Osteoblast (primary cell): ENCODE results near the gene RNF138. TPM values are rescaled to one million over a fixed set of nuclear protein-coding genes. Genes with fewer than 3 reads are reported as not detected.

Experiments
- DNase-seq: peaks from one replicate; pipeline ENCODE4 v3.0.0; 2011; ENCODE audit warnings: low spot score, mixed read lengths; ENCODE audit not compliant: insufficient read length; ENCODE audit errors: missing footprints
- H2AFZ ChIP-seq: 2 replicates; pipeline ENCODE4 v1.6.0; 2011; ENCODE audit warnings: mild to moderate bottlenecking, low read length
- H3K27ac ChIP-seq: 2 replicates; pipeline ENCODE4 v1.5.1; 2011; ENCODE audit warnings: mild to moderate bottlenecking, low read depth, low read length, moderate library complexity
- H3K27me3 ChIP-seq: 2 replicates; pipeline ENCODE4 v1.6.0; 2012; ENCODE audit warnings: mild to moderate bottlenecking, control low read depth, inconsistent platforms, low read length, moderate library complexity; ENCODE audit not compliant: insufficient read depth
- H3K36me3 ChIP-seq: 2 replicates; pipeline ENCODE4 v1.5.1; 2011; ENCODE audit warnings: mild to moderate bottlenecking, low read length, control low read depth, moderate library complexity; ENCODE audit not compliant: insufficient read depth
- H3K4me1 ChIP-seq: 2 replicates; pipeline ENCODE4 v1.5.1; 2011; ENCODE audit warnings: mild to moderate bottlenecking, low read length, control low read depth, moderate library complexity; ENCODE audit not compliant: insufficient read depth
- H3K4me2 ChIP-seq: 2 replicates; pipeline ENCODE4 v1.6.0; 2011; ENCODE audit warnings: mild to moderate bottlenecking, low read length; ENCODE audit not compliant: insufficient read depth
- H3K4me3 ChIP-seq: fragments of 200-600 bp; sonication (generic); 3 replicates; pipeline ENCODE4 v1.5.1; 2012; ENCODE audit warnings: mild to moderate bottlenecking, low read length, inconsistent platforms; ENCODE audit not compliant: insufficient read depth
- H3K79me2 ChIP-seq: 2 replicates; pipeline ENCODE4 v1.6.0; 2012; ENCODE audit warnings: mild to moderate bottlenecking, low read length, control low read depth, inconsistent platforms; ENCODE audit not compliant: insufficient read depth
- H3K9me3 ChIP-seq: 2 replicates; pipeline ENCODE4 v1.5.1; 2011; ENCODE audit warnings: low read depth, low read length, control low read depth
- H4K20me1 ChIP-seq: 2 replicates; pipeline ENCODE4 v1.6.0; 2012; ENCODE audit warnings: mild to moderate bottlenecking, low read length, control low read depth; ENCODE audit not compliant: insufficient read depth
- small RNA-seq: library from RNA; depleted of rRNA; stranded (forward); fragments of <200 nt; gene quantifications from one replicate; pipeline ENCODE3, GENCODE V24; 2012
- total RNA-seq: library from RNA; depleted of rRNA; stranded (reverse); fragments of >200 nt; gene quantifications from 2 replicates; pipeline ENCODE4 v1.2.3, GENCODE V29; 2012
- TF ChIP-seq, protein P1 (sequence below): IDR thresholded peaks from 2 replicates; pipeline ENCODE4 v1.5.1; 2011; ENCODE audit warnings: mild to moderate bottlenecking, low read depth, low read length, moderate library complexity; ENCODE audit errors: extremely low read depth

RNF138 gene
- total RNA-seq, 1 donor = 21.4 TPM

DNA sequence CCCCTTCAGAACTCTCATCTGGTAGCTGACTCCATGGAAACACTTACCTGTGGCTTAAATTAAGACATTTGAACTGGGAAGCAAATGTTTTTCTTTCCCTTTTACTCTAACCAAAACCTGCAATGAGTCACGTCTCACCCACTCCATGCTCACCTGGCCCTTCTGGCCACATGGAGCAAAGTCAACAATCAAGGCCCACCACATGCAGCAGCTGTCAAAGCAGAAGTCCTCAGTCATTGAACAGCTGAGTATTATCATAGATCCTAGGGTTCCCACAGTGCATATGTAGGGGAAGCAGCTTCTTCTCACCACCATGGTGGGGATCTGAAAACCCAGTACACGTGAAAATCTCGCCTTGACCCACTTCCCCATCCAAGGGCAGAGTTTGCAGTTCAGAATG lies 85.9 kb downstream of the RNF138 start:
- DNase-seq = no peak
- Histone ChIP-seq H3K4me3 (no peak overlapping the region), H2AFZ (no peak overlapping the region), H4K20me1 (no peaks in the 10 kb centered on the region), H3K4me2 (no peak overlapping the region), H3K27me3 (no peaks in the 10 kb centered on the region), H3K9me3 (no peaks in the 10 kb centered on the region), H3K36me3 (no peaks in the 10 kb centered on the region), H3K79me2 (no peaks in the 10 kb centered on the region), H3K27ac (no peak overlapping the region), H3K4me1 (no peaks in the 10 kb centered on the region)
- TF ChIP-seq, protein P1, sequence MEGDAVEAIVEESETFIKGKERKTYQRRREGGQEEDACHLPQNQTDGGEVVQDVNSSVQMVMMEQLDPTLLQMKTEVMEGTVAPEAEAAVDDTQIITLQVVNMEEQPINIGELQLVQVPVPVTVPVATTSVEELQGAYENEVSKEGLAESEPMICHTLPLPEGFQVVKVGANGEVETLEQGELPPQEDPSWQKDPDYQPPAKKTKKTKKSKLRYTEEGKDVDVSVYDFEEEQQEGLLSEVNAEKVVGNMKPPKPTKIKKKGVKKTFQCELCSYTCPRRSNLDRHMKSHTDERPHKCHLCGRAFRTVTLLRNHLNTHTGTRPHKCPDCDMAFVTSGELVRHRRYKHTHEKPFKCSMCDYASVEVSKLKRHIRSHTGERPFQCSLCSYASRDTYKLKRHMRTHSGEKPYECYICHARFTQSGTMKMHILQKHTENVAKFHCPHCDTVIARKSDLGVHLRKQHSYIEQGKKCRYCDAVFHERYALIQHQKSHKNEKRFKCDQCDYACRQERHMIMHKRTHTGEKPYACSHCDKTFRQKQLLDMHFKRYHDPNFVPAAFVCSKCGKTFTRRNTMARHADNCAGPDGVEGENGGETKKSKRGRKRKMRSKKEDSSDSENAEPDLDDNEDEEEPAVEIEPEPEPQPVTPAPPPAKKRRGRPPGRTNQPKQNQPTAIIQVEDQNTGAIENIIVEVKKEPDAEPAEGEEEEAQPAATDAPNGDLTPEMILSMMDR = no peak

Small RNAs within 50 kb of the gene (small RNA-seq; reads per million reads assigned to genes)
- not detected for gene RNA5SP453

Other genes starting within 250 kb of the RNF138 start
- 47.0 and 48.0 TPM in 2 replicates for gene TRAPPC8, start 148.7 kb upstream of the RNF138 start, total RNA-seq
- under 0.01 and 0.59 TPM in 2 replicates for gene RNF125, start 73.0 kb upstream of the RNF138 start, total RNA-seq
- gene MEP1B, start 98.2 kb downstream of the RNF138 start, total RNA-seq = not detected in 2 replicates